ENCODE results near the gene UBR4.

DNA sequence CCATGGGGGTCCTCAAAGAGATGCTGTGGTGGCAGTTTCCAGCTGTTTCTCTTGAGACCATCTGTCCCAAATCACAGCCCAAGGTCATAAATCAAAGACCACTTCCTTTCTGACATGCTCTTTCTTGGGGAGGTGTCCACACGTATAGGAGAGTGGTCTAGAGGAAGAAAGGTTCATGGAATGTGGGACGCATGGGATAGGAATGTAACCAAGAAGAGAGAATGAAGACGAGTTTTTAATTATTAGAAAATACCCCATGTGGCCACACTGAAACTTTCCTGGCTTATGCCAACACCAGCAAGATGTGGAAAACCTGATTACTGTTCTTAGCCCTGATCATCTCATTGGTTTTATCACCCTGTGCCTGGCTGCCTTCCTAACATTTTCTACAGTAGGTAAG is 129.3 kb downstream of the UBR4 start:
- TF ChIP-seq CTCF (IDR thresholded peaks at IDR 0.05) (no peak), POLR2A (IDR thresholded peaks at IDR 0.05) (no peak)
